Peyer's patch (tissue), 4 donors: Measurements from ENCODE around the gene NRARP.

ENCODE experiments used
- POLR2A ChIP-seq, 2 donors: fragments of 450-650 bp; IDR thresholded peaks; one replicate each; pipeline ENCODE4 v1.5.1; 2017; ENCODE audit warnings: antibody characterized with exemption in 2 of 2, mild to moderate bottlenecking in 2 of 2, moderate library complexity in 2 of 2
- TF ChIP-seq, protein P1 (sequence below), 6 experiments: fragments of 450-650 bp in 4 of 6; fragments of 200-600 bp in 2 of 6; sonication (generic) in 1 of 6; IDR thresholded peaks; one replicate each; pipeline ENCODE4 v1.5.1; 2017 to 2019; ENCODE audit warnings: antibody characterized with exemption in 6 of 6, mild to moderate bottlenecking in 3 of 6, moderate library complexity in 1 of 6

- TF ChIP-seq, protein P1, sequence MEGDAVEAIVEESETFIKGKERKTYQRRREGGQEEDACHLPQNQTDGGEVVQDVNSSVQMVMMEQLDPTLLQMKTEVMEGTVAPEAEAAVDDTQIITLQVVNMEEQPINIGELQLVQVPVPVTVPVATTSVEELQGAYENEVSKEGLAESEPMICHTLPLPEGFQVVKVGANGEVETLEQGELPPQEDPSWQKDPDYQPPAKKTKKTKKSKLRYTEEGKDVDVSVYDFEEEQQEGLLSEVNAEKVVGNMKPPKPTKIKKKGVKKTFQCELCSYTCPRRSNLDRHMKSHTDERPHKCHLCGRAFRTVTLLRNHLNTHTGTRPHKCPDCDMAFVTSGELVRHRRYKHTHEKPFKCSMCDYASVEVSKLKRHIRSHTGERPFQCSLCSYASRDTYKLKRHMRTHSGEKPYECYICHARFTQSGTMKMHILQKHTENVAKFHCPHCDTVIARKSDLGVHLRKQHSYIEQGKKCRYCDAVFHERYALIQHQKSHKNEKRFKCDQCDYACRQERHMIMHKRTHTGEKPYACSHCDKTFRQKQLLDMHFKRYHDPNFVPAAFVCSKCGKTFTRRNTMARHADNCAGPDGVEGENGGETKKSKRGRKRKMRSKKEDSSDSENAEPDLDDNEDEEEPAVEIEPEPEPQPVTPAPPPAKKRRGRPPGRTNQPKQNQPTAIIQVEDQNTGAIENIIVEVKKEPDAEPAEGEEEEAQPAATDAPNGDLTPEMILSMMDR (IDR thresholded peaks at IDR 0.05), result no peak
- TF ChIP-seq POLR2A (IDR thresholded peaks at IDR 0.05), result peak; percentile 2 to 10
Measured at GRCh38 chr9:137294091-137294680, 7.9 kb downstream of the NRARP start.
